PC-9 (cell line): ENCODE data around the gene ANKRD2.

Experiments
- CTCF ChIP-seq: fragments of 200-600 bp; sonication (generic); conservative IDR thresholded peaks from 2 replicates; pipeline ENCODE4 v1.6.1; 2017; ENCODE audit warnings: mixed run types, antibody characterized with exemption, mild to moderate bottlenecking, moderate library complexity
- EZH2 ChIP-seq: fragments of 200-600 bp; sonication (generic); IDR thresholded peaks from 2 replicates; pipeline ENCODE4 v1.8.0; 2017; ENCODE audit warnings: antibody characterized with exemption, low read depth

DNA sequence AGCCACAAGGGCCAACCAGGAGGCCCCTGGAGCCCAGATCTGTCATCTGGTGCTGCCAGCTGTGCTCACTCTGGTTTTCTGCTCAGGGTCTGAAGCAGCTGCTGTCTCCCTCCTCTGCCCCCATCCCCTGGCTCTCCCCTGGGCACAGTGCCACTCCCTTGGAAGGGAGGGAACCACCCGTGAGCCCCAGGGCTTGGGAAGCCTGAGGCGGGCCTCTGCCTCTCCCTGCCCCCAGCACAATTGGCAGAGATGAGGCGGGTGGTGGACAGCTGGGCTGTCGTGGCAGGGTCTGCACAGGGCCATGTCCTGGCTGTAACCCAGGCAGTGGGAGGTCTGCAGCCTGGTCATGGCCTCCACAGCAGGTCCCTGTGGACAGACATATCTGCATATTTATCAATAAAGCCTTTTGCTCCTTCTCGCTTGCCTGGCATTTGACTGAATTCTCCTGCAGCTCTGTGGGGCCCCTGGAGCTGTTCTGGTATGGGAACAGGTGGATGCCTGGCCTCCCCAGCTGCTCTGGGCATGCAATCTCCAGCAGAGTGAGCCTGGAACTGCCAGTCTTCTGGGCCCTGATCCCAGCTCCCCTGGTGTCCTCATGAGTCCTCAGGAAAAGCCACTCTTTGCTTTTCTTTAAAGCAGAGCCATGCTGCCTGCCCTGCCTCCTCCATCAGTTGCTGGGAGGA, 1.6 kb upstream of the ANKRD2 start:
- TF ChIP-seq CTCF = no peak
- no peak for TF ChIP-seq EZH2
